C4-2B (cell line): ENCODE results near the gene ZNF423.

Experiments used
- H3K27ac ChIP-seq: fragments of 450-650 bp; 2 replicates; pipeline ENCODE4 v1.5.1; 2017
- ZFX ChIP-seq: fragments of 450-650 bp; IDR thresholded peaks from 2 replicates; pipeline ENCODE4 v1.6.1; 2017
- TF ChIP-seq, protein P1 (sequence below): fragments of 450-650 bp; conservative IDR thresholded peaks from 2 replicates; pipeline ENCODE4 v1.5.1; 2017; ENCODE audit warnings: mild to moderate bottlenecking

Gene ZNF423

GRCh38 chr16:49483651-49484450 lies 372.1 kb downstream of the ZNF423 start:
- no peak overlapping the region for H3K27ac ChIP-seq
- no peak for TF ChIP-seq ZFX
- TF ChIP-seq, protein P1, sequence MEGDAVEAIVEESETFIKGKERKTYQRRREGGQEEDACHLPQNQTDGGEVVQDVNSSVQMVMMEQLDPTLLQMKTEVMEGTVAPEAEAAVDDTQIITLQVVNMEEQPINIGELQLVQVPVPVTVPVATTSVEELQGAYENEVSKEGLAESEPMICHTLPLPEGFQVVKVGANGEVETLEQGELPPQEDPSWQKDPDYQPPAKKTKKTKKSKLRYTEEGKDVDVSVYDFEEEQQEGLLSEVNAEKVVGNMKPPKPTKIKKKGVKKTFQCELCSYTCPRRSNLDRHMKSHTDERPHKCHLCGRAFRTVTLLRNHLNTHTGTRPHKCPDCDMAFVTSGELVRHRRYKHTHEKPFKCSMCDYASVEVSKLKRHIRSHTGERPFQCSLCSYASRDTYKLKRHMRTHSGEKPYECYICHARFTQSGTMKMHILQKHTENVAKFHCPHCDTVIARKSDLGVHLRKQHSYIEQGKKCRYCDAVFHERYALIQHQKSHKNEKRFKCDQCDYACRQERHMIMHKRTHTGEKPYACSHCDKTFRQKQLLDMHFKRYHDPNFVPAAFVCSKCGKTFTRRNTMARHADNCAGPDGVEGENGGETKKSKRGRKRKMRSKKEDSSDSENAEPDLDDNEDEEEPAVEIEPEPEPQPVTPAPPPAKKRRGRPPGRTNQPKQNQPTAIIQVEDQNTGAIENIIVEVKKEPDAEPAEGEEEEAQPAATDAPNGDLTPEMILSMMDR = no peak

DNA sequence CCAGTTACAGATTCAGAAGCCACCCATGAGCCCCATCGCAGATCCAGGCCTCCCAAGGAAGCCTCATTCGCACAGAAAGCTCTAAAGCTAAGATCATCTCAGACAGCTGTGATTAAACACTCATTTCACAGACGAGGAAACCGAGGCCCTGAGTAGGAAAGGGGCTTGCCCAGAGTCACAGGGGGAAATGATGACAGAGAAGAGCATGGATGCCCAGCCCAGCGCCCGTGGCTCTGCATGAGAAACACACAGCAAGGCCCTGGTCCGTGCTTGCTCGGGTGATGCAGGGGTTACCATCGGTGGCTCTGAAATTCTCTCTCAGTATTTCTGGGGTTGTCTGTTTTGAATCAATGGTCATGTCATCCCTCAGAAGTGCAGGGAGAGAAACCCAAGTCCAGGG lies 372.7 kb downstream of the ZNF423 start:
- TF ChIP-seq, protein P1 = no peak
- no peak for TF ChIP-seq ZFX
- H3K27ac ChIP-seq = no peak overlapping the region

GRCh38 chr16:49482690-49483089 lies 373.2 kb downstream of the ZNF423 start:
- no peak overlapping the region for H3K27ac ChIP-seq

DNA sequence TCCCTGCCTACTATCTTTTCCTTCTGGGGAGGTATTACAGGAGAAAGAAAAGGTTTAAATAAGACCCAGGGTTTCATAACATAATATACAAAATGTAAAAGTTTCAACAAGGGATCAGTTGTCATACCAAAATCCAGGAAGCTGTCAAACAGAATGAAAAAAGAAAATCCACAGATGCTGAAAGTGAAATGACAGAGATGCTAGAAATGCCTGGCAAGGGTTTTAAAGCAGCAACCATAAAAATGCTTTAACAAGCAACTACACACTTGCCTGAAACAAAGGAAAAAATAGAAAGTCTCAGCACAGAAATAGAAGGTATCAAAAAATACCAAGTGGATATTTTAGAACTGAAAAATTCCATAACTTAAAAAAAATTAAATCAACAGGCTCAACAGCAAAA lies 377.3 kb downstream of the ZNF423 start:
- H3K27ac ChIP-seq = no peak overlapping the region

More at GRCh38 chr16:49482690-49483089, 373.2 kb downstream of the ZNF423 start:
- TF ChIP-seq, protein P1 = no peak
- TF ChIP-seq ZFX = no peak

DNA sequence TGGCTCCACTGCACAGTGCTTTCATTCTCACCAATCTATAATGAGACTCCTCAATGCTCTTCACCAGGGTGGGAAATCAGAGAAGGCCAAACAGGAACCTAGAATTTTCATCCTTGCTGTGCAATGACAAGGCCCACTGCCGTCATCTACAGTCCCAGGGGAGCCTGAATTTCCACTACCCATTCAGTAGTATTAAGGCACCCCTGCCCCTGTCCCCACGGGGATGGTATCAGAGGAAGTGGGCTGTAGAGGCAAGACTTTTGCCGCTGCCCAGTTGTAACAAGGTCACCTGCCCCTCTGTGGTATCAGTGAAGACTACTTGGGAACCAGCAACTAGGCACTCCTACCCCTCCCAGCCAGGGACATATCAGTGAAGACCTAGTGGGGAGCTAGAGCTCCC lies 377.8 kb downstream of the ZNF423 start:
- H3K27ac ChIP-seq = no peak overlapping the region
- no peak for TF ChIP-seq ZFX
- TF ChIP-seq, protein P1 = no peak

More for the DNA sequence above, 377.3 kb downstream of the ZNF423 start:
- TF ChIP-seq ZFX = no peak
- TF ChIP-seq, protein P1 = no peak

- no peak for TF ChIP-seq ZFX
- TF ChIP-seq, protein P1 = no peak
- no peak overlapping the region for H3K27ac ChIP-seq
Observed at GRCh38 chr16:49477250-49477895, 378.5 kb downstream of the ZNF423 start.

DNA sequence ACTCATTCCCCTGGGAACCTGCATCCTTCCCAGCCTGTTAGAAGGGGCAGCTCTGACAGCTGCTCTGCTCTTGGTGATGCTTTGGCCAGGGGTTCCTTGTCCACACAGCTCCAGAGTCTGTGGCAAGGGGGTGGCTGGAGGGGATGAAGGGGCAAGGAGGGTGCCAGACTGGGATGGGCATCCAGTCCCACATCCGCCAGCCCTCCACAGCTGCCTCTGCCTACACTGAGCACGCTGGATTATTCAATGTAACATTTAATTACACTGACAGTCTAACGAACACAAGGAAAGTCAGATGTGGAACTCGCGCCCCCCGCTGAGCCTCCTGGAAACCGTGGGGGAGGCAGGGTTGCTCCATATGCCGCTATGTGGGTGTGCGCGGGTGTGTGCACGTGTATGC lies 381.2 kb downstream of the ZNF423 start:
- H3K27ac ChIP-seq = no peak overlapping the region

More for the DNA sequence above, 381.2 kb downstream of the ZNF423 start:
- TF ChIP-seq, protein P1 = no peak
- no peak for TF ChIP-seq ZFX
